SK-N-SH (cell line): Measurements from ENCODE around the gene SBK1. TPM values are rescaled to one million over a fixed set of nuclear protein-coding genes. Genes with fewer than 3 reads are reported as not detected.

Experiments
- polyA plus RNA-seq, 3 experiments: library from polyadenylated mRNA; depleted of rRNA; stranded (reverse); fragments of >200 nt; gene quantifications; 2 replicates each; pipeline ENCODE4 v1.2.3, GENCODE V29; 2012
- small RNA-seq, 7 experiments: library from RNA; depleted of rRNA; stranded (forward); fragments of <200 nt; gene quantifications; one replicate each; pipeline ENCODE3, GENCODE V24; 2012

SBK1 gene
- polyA plus RNA-seq, 1 of the 3 experiments (the other 2 are of a cell fraction): 0.36 TPM

Small RNA genes within 50 kb of the gene (small RNA-seq; reads per million reads assigned to genes)
- 0 reads per million in 7 experiments for gene AC138904.2

Other genes with a start within 250 kb of the SBK1 start
- not detected in 2 replicates for gene GSG1L, start 228.8 kb upstream of the SBK1 start, polyA plus RNA-seq (2012; rRNA removed)
- gene XPO6, start 80.6 kb upstream of the SBK1 start, polyA plus RNA-seq (2012; rRNA removed): 97.1 and 118 TPM in 2 replicates
- 0.35 and 0.50 TPM in 2 replicates for gene NPIPB6, start 71.0 kb downstream of the SBK1 start, polyA plus RNA-seq (2012; rRNA removed)
- gene EIF3CL, start 111.3 kb downstream of the SBK1 start, polyA plus RNA-seq (2012; rRNA removed): 153 and 196 TPM in 2 replicates
- gene NPIPB7, start 179.8 kb downstream of the SBK1 start, polyA plus RNA-seq (2012; rRNA removed): 0.13 TPM in 1 of 2 replicates, not detected in the other
- gene CLN3, start 199.5 kb downstream of the SBK1 start, polyA plus RNA-seq (2012; rRNA removed): 17.3 and 18.5 TPM in 2 replicates
- 0.03 TPM in 1 of 2 replicates, not detected in the other for gene APOBR, start 202.1 kb downstream of the SBK1 start, polyA plus RNA-seq (2012; rRNA removed)
- not detected in 2 replicates for gene IL27, start 214.3 kb downstream of the SBK1 start, polyA plus RNA-seq (2012; rRNA removed)
- 0.61 and 1.1 TPM in 2 replicates for gene NUPR1, start 246.4 kb downstream of the SBK1 start, polyA plus RNA-seq (2012; rRNA removed)